Uterus (tissue), 2 donors: Measurements from ENCODE around the gene HEMK1.

Experiments
- POLR2A ChIP-seq, 2 donors: fragments of 450-650 bp; IDR thresholded peaks; one replicate each; pipeline ENCODE4 v1.6.1; 2016; ENCODE audit warnings: antibody characterized with exemption in 2 of 2, mild to moderate bottlenecking in 1 of 2, moderate library complexity in 1 of 2
- TF ChIP-seq, protein P1 (sequence below), 4 experiments: fragments of 200-600 bp in 2 of 4; fragments of 450-650 bp in 2 of 4; sonication (generic) in 2 of 4; IDR thresholded peaks; one replicate each; pipeline ENCODE4 v1.5.1; 2016 to 2019; ENCODE audit warnings: antibody characterized with exemption in 4 of 4, mild to moderate bottlenecking in 2 of 4, moderate library complexity in 1 of 4

DNA sequence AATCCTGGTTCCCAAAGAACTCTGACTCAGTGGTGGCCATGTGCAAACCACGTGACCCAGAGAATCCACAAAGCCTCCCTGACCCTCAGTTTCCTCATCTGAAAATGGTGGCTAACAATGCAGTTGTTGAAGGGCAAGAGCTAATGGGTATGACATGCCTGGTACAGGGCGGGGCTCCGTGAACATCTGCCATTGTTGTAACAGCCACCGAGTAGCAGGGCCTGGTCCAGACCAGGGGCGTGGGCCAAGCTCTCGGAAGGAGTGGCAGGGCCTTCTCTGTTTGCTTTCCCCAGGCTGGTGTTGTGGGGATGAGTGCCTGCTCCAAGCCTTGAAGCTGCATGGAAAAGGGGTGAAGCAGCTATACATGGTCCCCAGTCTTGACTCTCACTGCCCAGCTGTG, 61.1 kb downstream of the HEMK1 start:
- TF ChIP-seq, protein P1, sequence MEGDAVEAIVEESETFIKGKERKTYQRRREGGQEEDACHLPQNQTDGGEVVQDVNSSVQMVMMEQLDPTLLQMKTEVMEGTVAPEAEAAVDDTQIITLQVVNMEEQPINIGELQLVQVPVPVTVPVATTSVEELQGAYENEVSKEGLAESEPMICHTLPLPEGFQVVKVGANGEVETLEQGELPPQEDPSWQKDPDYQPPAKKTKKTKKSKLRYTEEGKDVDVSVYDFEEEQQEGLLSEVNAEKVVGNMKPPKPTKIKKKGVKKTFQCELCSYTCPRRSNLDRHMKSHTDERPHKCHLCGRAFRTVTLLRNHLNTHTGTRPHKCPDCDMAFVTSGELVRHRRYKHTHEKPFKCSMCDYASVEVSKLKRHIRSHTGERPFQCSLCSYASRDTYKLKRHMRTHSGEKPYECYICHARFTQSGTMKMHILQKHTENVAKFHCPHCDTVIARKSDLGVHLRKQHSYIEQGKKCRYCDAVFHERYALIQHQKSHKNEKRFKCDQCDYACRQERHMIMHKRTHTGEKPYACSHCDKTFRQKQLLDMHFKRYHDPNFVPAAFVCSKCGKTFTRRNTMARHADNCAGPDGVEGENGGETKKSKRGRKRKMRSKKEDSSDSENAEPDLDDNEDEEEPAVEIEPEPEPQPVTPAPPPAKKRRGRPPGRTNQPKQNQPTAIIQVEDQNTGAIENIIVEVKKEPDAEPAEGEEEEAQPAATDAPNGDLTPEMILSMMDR (IDR thresholded peaks at IDR 0.05) = no peak
- no peak for TF ChIP-seq POLR2A (IDR thresholded peaks at IDR 0.05)
